GM12878 (cell line): ENCODE results near the gene MMEL1. TPM values are rescaled to one million over a fixed set of nuclear protein-coding genes. Genes with fewer than 3 reads are reported as not detected.

Experiments used
- BACH1 ChIP-seq: fragments of 450-650 bp; IDR thresholded peaks from 2 replicates; pipeline ENCODE4 v1.6.1; 2017; ENCODE audit warnings: mild to moderate bottlenecking, borderline replicate concordance
- BMI1 ChIP-seq: fragments of 450-650 bp; IDR thresholded peaks from 2 replicates; pipeline ENCODE4 v1.6.1; 2016; ENCODE audit warnings: mild to moderate bottlenecking, moderate library complexity, borderline replicate concordance
- E2F8 ChIP-seq: fragments of 450-650 bp; IDR thresholded peaks from 2 replicates; pipeline ENCODE4 v1.6.1; 2018; ENCODE audit warnings: mild to moderate bottlenecking, low read depth, moderate library complexity; ENCODE audit not compliant: partially characterized antibody
- EED ChIP-seq: sonication (generic); IDR thresholded peaks from 2 replicates; pipeline ENCODE4 v1.6.1; 2016; ENCODE audit warnings: antibody characterized with exemption, low read depth
- EGR1 ChIP-seq, 2 experiments: IDR thresholded peaks; 1 replicate in 1 of 2; 2 replicates in 1 of 2; pipeline ENCODE4 v1.6.1; 2011 to 2012; ENCODE audit warnings: low read depth in 2 of 2, low read length in 2 of 2, borderline replicate concordance in 1 of 2, mild to moderate bottlenecking in 1 of 2, moderate library complexity in 1 of 2
- ELK1 ChIP-seq: IDR thresholded peaks from 2 replicates; pipeline ENCODE4 v1.6.1; 2012; ENCODE audit warnings: low read depth, low read length, improper control_type of control experiment
- ETV6 ChIP-seq, 2 experiments: fragments of 450-650 bp in 1 of 2; IDR thresholded peaks in 1 of 2; conservative IDR thresholded peaks in 1 of 2; 2 replicates each; pipeline ENCODE4 v1.6.1; 2014; ENCODE audit warnings: antibody characterized with exemption in 1 of 2, borderline replicate concordance in 1 of 2, low read depth in 1 of 2, mild to moderate bottlenecking in 1 of 2, moderate library complexity in 1 of 2
- HDGF ChIP-seq: fragments of 450-650 bp; IDR thresholded peaks from 2 replicates; pipeline ENCODE4 v1.6.1; 2016; ENCODE audit warnings: antibody characterized with exemption
- MAX ChIP-seq: IDR thresholded peaks from 2 replicates; pipeline ENCODE4 v1.6.1; 2012; ENCODE audit warnings: low read depth, low read length, improper control_type of control experiment
- MXI1 ChIP-seq: fragments of 150-350 bp; IDR thresholded peaks from 2 replicates; pipeline ENCODE4 v1.6.1; 2011; ENCODE audit warnings: low read depth, mild to moderate bottlenecking, inconsistent platforms, low read length, improper control_type of control experiment
- NBN ChIP-seq: fragments of 450-650 bp; IDR thresholded peaks from 2 replicates; pipeline ENCODE4 v1.6.1; 2016
- NR2F1 ChIP-seq: fragments of 450-650 bp; conservative IDR thresholded peaks from 2 replicates; pipeline ENCODE4 v1.6.1; 2017; ENCODE audit warnings: mild to moderate bottlenecking
- PAX5 ChIP-seq: IDR thresholded peaks from 2 replicates; pipeline ENCODE4 v1.6.1; 2011; ENCODE audit warnings: low read depth, low read length, borderline replicate concordance
- POLR2A ChIP-seq: IDR thresholded peaks from 2 replicates; pipeline ENCODE4 v1.6.1; 2011; ENCODE audit warnings: low read depth, mild to moderate bottlenecking, low read length
- POLR2AphosphoS2 ChIP-seq: IDR thresholded peaks from 2 replicates; pipeline ENCODE4 v1.6.1; 2011; ENCODE audit warnings: low read depth, mild to moderate bottlenecking, low read length, improper control_type of control experiment, moderate library complexity
- POU2F2 ChIP-seq: IDR thresholded peaks from 3 replicates; pipeline ENCODE4 v1.6.1; 2011; ENCODE audit warnings: low read depth, mild to moderate bottlenecking, low read length, borderline replicate concordance
- PRDM15 ChIP-seq: fragments of 450-650 bp; formaldehyde crosslinking; IDR thresholded peaks from 2 replicates; pipeline ENCODE4 v1.4.0; 2020; ENCODE audit warnings: mild to moderate bottlenecking, moderate library complexity
- RBBP5 ChIP-seq: fragments of 200-600 bp; sonication (generic); conservative IDR thresholded peaks from 2 replicates; pipeline ENCODE4 v1.6.1; 2016
- RELA ChIP-seq: fragments of 450-650 bp; IDR thresholded peaks from 2 replicates; pipeline ENCODE4 v1.8.0; 2014; ENCODE audit warnings: borderline replicate concordance; ENCODE audit not compliant: partially characterized antibody
- SRF ChIP-seq, 2 experiments: IDR thresholded peaks; 2 replicates each; pipeline ENCODE4 v1.6.1; 2011; ENCODE audit warnings: low read depth in 2 of 2, low read length in 2 of 2, mild to moderate bottlenecking in 1 of 2, moderate library complexity in 1 of 2
- SUZ12 ChIP-seq: fragments of 200-600 bp; sonication (generic); IDR thresholded peaks from one replicate; pipeline ENCODE4 v1.6.1; 2018; ENCODE audit warnings: antibody characterized with exemption, mild to moderate bottlenecking; ENCODE audit not compliant: unreplicated experiment
- YBX1 ChIP-seq: fragments of 450-650 bp; IDR thresholded peaks from 2 replicates; pipeline ENCODE4 v1.6.1; 2016; ENCODE audit warnings: antibody characterized with exemption
- ZNF274 ChIP-seq: IDR thresholded peaks from one replicate; pipeline ENCODE4 v1.8.0; 2011; ENCODE audit not compliant: insufficient read length, insufficient read depth
- polyA plus RNA-seq, 11 experiments: library from polyadenylated mRNA; depleted of rRNA in 4 of 11; unstranded in 6 of 11; stranded (reverse) in 5 of 11; fragments of >200 nt; fragmentation: Nextera tagmentation in 4 of 11; fragmentation: Illumina TruSeq in 1 of 11; extraction: Ambion mirVana in 4 of 11; extraction: Trizol in 1 of 11; gene quantifications; 1 replicate in 1 of 11; 2 replicates in 10 of 11; pipeline versions ENCODE4 v1.2.1 to v1.2.3, GENCODE V29; 2011 to 2016; ENCODE audit warnings: inconsistent platforms in 2 of 11, missing spikeins in 2 of 11, low read depth in 1 of 11
- total RNA-seq, 4 experiments: library from RNA; depleted of rRNA in 3 of 4; stranded (reverse); fragments of >200 nt in 3 of 4; fragmentation: Illumina TruSeq in 1 of 4; extraction: Trizol in 1 of 4; gene quantifications; 2 replicates each; pipeline versions ENCODE4 v1.2.1 to v1.2.3, GENCODE V29; 2013 to 2021

MMEL1 gene
- total and polyA plus RNA-seq, 10 of the 15 experiments (the other 5 are each of a cell fraction or from before 2014, with no cell fraction given): 0.11 TPM; not detected in 9

- no peak for TF ChIP-seq SRF (IDR thresholded peaks at IDR 0.05; ENCODE audit: low read depth in 2 of 2, low read length in 2 of 2)
- TF ChIP-seq RELA: no peak
- peak; percentile 94 for TF ChIP-seq HDGF
- no peak for TF ChIP-seq PRDM15 (CRISPR knock-in tag)
- TF ChIP-seq ELK1: no peak
- no peak for TF ChIP-seq RBBP5
- no peak for TF ChIP-seq ZNF274
- no peak for TF ChIP-seq BMI1
- no peak for TF ChIP-seq ETV6 (conservative IDR thresholded peaks at IDR 0.05 in 1 of 2, IDR thresholded peaks at IDR 0.05 in 1 of 2; ENCODE audit: borderline replicate concordance in 1 of 2, low read depth in 1 of 2)
- no peak for TF ChIP-seq BACH1
- TF ChIP-seq YBX1: no peak
- no peak for TF ChIP-seq PAX5
- TF ChIP-seq NR2F1: no peak
- TF ChIP-seq EED: peak; percentile 52
- no peak for TF ChIP-seq E2F8
- TF ChIP-seq NBN: peak; percentile 41; the same call in 1 of the 2 replicates
- no peak for TF ChIP-seq SUZ12
- TF ChIP-seq MAX: 0 out of 2 replicates have a peak, but pooled peaks have one; percentile 44
- no peak for TF ChIP-seq POLR2AphosphoS2
- TF ChIP-seq POU2F2: no peak
- no peak; the same call in 1 of the 2 replicates for TF ChIP-seq MXI1
- peak; percentile 3; the same call in 1 of the 2 replicates for TF ChIP-seq POLR2A
- TF ChIP-seq EGR1 (IDR thresholded peaks at IDR 0.05; ENCODE audit: borderline replicate concordance in 1 of 2, low read depth in 2 of 2, low read length in 2 of 2): peak in 1 of 2 experiments; percentile 36; a peak in 1 of 3 replicates
Measured at GRCh38 chr1:2546515-2547209, 86.2 kb downstream of the MMEL1 start (continued).
